SU-DHL-6 (cell line): ENCODE results near the gene KLHDC8A.

Source experiments
- EZH2phosphoT487 ChIP-seq: fragments of 200-600 bp; sonication (generic), shearing (Covaris generic); conservative IDR thresholded peaks from 2 replicates; pipeline ENCODE4 v1.6.1; 2018; ENCODE audit warnings: mild to moderate bottlenecking, antibody characterized with exemption, low read length, moderate library complexity, mixed read lengths
- TF ChIP-seq, protein P1 (sequence below): fragments of 200-600 bp; sonication (generic); IDR thresholded peaks from one replicate; pipeline ENCODE4 v1.5.1; 2017; ENCODE audit warnings: antibody characterized with exemption, mild to moderate bottlenecking, low read length, moderate library complexity; ENCODE audit not compliant: insufficient read depth, poor library complexity, severe bottlenecking

DNA sequence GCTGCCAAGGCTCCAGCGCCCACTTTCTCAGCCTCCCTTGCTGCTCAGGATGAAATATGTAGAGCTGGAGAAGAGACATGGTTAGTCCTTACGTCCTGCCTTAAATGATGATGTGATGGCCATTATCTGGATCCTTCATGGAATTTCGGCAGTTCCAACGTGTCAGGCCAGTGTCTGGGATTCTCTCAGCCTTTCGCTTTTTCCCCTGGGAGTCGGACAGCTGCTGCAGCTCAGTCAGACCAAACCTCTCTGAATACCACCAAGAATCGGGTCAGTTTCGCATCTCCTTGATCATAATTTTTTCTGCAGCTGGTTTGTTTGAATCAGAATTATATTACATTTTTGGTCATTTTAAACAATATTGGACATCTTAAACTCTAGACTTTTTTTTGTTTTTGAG lies 22.3 kb upstream of the KLHDC8A start:
- TF ChIP-seq, protein P1, sequence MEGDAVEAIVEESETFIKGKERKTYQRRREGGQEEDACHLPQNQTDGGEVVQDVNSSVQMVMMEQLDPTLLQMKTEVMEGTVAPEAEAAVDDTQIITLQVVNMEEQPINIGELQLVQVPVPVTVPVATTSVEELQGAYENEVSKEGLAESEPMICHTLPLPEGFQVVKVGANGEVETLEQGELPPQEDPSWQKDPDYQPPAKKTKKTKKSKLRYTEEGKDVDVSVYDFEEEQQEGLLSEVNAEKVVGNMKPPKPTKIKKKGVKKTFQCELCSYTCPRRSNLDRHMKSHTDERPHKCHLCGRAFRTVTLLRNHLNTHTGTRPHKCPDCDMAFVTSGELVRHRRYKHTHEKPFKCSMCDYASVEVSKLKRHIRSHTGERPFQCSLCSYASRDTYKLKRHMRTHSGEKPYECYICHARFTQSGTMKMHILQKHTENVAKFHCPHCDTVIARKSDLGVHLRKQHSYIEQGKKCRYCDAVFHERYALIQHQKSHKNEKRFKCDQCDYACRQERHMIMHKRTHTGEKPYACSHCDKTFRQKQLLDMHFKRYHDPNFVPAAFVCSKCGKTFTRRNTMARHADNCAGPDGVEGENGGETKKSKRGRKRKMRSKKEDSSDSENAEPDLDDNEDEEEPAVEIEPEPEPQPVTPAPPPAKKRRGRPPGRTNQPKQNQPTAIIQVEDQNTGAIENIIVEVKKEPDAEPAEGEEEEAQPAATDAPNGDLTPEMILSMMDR: no peak
- no peak for TF ChIP-seq EZH2phosphoT487
